GM21825 (cell line): ENCODE data around the gene CALCR.
"Not testable (repeated sequence)": the region's sequence is repeated elsewhere in the genome, so short reads cannot be mapped to it uniquely, and the experiment has no call there.

Experiments
- ATAC-seq: cut with Tn5 transposase; IDR thresholded peaks from one replicate; pipeline ENCODE4 v1.9.1; 2021; ENCODE audit warnings: mild to moderate bottlenecking, moderate library complexity; ENCODE audit not compliant: unreplicated experiment

Gene CALCR

DNA sequence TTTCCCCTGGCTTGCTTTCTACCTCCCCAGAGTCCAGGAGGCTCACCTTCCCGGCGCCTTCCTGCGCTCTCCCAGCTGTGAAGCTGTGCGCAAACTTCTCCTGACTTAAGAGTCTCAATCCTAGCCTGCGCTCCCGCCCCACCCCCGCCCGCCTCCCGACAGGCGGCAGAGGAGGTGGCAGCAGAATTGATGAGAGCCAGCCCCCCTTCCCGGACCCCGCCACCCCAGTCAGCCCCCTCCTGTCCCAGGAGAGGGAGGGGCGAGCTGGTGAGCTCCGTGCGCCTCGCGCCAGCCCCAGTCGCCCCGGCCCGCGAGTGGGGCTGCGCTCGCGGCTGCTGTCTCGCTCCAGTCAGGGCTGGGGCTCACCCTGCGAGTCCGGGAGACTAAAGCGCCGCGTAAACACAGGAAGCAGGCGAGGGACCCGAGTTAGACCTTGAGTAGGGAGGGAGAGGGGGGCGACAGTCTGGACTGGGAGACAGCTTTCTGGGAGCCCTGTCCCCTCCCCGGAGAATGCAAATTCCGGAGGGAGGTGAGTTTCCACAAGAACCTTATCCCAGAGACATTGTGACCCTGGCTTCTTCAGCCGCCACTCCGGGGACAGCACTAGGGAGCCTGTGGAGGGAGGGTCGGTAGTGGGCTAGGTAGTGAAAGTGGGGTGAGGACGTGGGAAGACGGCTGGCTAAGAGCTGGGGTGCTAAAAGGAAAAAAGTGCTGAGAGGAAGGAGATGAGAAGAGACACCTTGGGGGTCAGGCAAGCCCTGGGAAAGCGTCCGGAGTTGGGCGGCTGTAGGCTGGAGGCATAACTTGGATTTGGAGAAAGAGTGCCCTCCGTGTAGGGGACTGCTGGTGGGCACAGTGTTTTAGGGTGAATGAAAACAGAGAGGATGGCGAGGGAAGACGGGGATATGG is at the start of gene CALCR:
TSS of gene CALCR (minus strand) at position 79 of the 909 bp plus-strand sequence. CDS start 87,743 bp downstream, outside the sequence.
- no peak for ATAC-seq

DNA sequence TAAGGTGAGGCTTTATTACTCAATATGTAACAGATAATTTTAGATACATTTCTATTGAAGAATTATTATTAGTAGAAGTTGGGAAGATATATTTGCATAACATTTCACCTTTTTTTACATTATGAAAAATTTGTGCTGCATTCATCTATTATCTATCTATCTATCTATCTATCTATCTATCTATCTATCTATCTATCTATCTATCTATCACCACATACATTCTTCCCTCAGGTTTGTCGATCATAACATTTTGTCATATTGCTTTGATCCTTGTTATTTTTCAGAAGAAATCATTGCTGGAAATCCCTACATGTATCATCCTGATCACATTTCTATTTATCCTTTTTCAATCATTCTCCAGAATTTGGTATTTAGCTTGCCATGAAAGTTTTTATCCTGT is 49.3 kb upstream of the CALCR start:
- ATAC-seq: no peak

DNA sequence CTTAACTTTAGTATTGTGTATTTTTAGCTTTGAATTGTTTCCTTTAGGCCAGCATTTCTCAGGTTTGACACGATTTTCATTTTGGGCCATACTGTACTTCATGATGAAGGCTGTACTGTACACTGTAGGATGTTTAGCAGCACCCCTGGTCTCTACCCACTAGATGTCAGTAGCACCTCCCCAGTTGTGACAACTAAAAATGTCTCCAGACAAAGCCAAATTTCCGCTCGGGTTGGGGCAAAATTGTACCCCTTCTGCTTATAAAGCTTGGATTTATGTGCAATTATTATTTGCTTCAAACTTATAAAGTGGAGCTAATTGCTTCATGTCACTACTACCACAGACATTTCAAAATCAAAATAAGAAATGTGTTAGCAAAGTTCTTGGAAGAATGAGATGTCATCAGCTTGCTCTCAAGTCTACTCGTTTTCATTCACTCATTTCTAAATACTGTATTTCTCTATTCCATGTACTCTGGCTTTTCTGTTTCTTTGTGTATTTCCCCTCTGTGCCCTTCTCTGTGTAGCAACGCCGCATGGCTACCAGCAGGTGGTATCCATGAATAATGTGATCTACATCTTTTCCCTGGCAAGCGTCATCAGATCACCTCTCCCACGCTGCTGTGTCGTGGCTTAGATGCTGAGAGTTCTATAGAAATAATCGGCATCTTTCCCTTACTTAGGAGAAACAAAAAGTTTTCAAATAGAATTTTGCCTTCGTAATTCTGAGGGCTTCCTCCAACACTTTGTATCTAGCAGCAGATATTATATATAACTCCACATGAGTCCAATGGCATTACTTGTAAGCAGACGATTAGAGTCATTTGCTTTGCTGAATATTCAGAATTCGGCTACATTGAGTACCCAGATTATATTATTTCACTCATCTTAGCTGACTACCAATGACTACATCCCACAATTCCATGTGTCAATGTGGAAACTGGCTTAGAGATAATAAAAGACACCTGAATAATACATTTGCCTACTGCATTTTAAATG is 47.8 kb upstream of the CALCR start:
- no peak for ATAC-seq

DNA sequence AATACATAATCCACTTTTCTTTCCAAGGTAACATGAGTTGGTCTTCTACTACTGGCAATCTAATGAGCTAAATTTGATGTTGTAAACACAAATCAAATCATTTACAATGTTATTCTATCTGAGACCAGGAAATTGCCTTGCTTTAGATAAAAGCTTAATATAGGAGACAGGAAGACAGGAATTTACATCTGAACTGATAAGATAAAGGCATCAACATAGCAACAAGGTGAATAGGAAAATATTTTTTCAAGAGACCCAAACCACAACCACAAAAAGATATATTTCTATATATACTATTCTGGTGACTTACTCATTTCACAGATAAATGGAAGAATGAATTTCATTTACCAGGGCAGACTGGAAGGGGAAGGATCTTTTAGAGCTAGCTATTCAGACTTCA is 46.3 kb upstream of the CALCR start:
- ATAC-seq: no peak

DNA sequence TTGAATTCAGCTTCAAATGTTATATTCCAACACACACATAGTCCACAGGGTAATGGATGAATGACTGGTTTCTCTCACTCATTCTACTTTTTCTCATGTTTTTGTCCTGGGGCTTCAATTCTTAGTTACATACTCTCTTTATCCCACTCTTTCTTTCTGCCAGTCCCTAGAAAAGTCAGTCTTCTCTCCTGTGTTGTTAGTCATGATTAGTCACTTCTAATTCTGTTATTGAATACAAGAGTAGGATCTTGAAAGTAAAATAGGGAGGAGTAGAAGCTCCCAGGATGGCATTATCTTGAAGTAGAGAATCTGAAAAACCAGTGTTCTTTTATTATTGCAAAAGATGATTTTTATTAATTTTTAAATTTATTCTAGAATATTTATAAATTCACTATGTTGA is 45.5 kb upstream of the CALCR start:
- no peak for ATAC-seq

DNA sequence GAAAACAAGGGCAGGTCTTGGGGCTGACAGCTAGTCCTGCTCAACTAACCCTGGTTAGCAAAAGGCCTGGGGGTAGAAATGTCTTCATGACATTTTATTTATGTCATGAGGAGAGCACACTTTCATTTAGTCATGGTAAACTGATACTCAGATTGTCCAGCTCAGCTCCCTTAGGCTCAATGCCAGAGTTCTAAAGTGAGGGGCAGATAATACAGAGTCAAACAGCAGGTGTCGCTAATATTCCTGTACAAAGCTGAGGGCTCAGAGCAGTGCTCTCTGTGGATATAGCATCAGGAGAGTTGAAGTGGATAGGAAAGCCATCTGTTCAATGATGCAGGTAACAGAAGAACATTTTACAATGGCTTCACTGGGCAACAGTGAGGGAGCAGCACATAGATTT is 26.8 kb upstream of the CALCR start:
- no peak for ATAC-seq

DNA sequence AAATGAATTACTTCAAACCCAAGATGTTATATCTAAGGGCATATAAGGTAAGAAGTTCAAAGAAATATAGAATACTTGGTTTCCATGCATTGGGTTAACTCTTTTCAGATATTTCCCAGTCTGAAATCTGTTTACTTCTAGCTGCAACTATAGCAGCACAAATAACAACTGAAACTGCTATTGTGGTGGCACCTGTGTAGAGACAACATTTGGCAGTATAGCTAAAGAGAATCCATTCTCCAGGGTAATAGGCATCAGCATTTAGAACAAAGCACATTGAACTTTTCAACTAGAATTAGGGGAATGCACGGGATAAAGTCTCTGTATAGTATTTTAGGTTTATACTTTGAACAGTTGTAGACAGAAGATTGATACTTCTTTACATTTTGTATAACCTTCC is 19.7 kb upstream of the CALCR start:
- no peak for ATAC-seq

DNA sequence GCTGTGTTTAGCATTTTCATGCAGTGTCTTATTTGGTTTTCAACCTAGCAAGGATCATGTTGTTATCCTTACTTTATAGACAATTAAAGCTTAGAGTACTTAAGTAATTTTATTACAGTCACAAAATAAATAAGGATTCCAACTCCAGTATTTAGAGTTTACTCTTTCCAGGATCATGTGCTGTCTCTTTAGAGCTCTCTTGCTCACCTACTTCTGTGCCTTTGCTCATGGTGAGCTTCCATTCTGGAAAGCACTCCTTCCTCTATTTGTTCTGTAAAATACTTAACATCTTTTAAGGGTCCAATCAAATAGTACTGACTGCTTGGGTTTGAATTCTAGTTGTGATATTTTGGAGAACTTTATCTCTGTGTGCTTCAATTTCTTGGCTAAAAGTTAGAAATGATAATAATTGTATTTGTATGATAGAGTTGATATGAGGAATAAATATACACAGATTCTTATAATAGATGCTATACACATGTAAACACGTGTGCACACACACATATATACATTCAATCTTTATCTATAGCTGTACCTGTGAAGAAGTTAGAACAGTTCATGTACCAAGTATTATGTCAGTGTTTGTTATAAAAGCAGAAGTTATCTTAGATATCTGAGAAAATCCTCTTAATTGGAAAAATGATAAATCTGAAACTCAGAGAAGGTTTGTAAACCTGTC is 18.2 kb upstream of the CALCR start:
- ATAC-seq: no peak

DNA sequence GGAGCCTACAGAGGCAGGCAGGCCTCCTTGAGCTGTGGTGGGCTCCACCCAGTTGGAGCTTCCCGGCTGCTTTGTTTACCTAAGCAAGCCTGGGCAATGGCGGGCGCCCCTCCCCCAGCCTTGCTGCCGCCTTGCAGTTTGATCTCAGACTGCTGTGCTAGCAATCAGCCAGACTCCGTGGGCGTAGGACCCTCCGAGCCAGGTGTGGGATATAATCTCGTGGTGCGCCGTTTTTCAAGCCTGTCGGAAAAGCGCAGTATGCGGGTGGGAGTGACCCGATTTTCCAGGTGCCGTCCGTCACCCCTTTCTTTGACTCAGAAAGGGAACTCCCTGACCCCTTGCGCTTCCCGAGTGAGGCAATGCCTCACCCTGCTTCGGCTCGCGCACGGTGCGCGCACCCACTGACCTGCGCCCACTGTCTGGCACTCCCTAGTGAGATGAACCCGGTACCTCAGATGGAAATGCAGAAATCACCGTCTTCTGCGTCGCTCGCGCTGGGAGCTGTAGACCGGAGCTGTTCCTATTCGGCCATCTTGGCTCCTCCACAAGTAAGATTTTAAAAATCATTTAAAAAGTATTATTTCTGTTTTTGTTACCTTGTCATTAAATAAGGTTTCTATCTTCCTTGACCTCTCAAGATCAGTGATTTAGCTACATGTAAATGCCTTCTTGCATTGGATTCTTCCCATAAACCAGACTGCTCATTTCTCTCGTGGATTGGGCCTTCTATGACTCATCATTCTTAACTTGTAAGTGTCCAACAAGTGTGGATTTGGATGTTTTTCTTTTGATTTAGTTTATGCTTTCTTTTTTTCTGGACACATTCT is 16.9 kb upstream of the CALCR start:
- ATAC-seq: not testable (repeated sequence)

DNA sequence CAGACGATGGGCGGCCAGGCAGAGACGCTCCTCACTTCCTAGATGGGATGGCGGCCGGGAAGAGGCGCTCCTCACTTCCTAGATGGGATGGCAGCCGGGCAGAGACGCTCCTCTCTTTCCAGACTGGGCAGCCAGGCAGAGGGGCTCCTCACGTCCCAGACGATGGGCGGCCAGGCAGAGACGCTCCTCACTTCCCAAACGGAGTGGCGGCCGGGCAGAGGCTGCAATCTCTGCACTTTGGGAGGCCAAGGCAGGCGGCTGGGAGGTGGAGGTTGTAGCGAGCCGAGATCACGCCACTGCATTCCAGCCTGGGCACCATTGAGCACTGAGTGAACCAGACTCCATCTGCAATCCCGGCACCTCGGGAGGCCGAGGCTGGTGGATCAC is 11.9 kb upstream of the CALCR start:
- ATAC-seq: not testable (repeated sequence)

DNA sequence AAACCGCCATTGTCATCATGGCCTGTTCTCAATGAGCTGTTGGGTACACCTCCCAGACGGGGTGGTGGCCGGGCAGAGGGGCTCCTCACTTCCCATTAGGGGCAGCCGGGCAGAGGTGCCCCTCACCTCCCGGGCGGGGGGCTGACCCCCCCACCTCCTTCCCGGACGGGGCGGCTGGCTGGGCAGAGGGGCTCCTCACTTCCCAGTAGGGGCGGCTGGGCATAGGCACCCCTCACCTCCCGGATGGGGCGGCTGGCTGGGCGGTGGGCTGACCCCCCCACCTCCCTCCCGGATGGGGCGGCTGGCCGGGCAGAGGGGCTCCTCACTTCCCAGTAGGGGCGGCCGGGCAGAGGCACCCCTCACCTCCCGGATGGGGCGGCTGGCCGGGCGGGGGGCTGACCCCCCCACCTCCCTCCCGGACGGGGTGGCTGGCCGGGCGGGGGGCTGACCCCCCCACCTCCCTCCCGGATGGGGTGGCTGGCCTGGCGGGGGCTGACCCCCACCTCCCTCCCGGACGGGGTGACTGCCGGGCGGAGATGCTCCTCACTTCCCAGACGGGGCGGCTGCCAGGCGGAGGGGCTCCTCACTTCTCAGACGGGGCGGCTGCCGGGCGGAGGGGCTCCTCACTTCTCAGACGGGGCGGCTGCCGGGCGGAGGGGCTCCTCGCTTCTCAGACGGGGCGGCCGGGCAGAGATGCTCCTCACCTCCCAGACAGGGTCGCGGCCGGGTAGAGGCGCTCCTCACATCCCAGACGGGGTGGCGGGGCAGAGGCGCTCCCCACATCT is 11.4 kb upstream of the CALCR start:
- ATAC-seq: not testable (repeated sequence)

DNA sequence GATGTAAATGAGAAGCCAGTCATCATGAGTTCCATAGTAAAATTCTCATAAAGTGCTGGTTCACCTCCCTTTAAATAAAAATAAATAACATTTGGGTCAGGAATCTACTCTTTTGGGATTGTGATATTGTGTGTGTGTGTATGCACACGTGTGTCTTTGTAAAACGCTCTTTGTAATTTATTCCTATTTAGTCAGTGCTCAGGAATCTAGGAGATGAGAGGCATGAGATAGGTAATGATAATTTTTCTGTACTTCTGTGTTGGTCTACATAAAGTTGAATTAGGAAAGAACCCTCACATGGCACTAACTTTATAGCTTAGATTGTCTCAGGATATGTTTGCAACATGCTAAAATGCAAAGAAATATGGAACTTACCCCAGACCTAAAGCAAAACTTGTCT is 4.9 kb upstream of the CALCR start:
- ATAC-seq: no peak

DNA sequence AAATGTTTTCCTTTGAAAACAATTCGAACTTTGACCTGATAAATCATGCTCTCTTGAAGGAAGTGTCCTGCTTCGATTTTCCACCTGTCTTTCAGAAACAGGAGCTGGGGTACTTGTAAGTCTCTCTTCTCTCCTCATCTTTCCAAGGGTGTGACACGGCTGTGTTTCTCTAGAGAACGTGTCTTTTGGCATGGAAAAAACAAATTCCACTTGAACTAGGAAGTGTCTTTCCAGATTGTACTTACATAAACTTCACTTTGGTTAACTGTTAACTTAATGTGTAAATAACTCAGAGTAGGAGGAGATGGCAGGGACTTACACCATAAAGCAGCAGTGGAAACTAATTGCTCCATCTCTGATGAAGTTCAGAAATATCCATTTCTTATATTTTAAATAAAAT is 4.2 kb upstream of the CALCR start:
- ATAC-seq: no peak

DNA sequence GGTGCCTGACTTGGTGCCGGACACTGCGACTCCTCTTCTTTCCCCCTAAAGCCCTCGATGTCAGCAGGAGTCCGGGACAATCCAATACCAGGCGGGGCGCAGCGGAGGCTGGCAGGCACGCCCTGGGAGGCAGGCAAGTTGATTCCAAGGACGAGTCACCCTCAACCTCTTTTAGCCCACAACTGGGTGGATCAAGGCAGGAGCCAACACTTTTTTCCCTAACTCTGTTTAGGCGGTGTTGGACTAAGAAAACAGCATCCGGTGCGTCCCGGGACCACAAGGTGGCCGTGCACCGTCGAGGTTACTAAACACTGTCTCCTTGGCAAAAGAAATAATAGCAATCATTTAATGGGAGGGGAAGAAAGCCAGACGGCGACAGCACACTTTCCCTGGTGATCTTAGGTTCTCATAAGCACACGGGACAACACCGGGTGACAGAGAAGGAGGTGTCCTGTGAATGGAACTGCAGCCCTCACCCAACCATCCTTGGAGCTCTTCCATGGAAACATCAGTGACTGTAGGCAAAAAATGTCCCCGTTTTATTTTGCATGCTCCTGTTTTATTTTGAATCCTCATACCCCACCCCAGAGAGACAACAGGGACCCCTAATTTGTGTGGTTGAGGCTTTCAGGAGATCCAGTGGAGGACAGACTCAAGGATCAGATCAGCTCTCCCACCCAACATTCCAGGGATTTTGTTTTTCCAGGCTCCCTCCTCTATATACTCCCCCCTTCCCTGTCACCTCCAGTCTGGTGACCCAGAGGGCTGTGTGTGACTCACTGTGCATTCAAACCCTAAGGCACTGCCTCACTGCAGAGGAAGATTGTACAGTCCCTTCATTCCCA is 1.3 kb upstream of the CALCR start:
- ATAC-seq: no peak

DNA sequence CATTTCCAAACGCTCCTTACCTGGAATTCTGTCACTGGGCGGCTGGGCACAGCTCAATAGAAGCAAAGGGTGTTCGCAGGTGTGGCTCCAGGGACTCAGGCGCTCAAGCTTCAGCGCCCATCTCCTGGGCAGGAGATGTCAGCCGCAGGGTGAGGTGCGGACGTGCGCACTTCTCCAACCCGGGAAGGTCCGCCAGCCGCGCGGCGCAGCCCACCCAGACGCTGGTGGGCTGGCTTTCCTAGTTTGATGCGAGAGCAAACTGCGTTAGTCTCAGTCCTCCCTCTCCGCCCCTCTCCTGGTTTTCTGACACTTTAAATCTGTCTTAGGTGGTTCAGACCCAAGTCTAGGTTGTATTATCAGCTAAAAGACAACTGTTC is 267 bp downstream of the CALCR start:
- no peak for ATAC-seq

DNA sequence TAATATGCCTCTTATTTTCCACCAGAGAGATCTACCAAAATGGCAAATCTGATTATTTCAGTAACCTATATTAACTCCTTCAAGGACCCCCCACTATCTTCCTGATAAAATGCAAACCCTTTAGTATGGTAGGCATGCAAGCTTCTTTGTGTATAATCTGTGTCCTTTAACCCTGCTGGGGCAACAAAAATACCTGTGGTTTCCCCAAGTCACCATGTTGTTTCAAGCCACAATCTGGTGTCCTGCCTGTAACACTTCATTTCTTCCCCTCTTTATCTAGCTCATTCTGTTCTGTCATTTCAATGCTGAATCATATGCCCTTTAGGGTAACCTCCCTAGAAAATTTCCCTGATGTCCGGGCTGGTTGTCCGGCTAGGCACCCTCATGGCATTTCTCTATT is 5.3 kb downstream of the CALCR start:
- no peak for ATAC-seq

DNA sequence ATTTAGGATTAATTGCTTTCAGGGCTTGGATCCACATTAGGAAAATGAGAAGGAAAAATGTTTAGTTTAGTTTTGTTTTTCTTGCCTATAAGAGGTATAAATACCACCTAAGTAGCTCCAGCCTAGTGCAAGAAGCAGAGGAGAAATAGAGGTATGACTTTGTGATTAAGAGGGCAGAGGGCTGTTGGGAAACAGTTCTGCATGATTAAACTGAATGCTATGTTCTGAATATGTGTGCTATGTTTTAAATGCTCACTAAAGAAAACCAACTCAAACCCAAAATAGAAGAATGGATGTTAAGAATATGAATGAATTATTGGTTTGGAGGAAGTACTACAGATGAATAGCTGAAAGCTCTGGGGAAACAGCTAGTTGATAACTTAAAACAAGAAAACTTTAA is 7.6 kb downstream of the CALCR start:
- ATAC-seq: no peak

DNA sequence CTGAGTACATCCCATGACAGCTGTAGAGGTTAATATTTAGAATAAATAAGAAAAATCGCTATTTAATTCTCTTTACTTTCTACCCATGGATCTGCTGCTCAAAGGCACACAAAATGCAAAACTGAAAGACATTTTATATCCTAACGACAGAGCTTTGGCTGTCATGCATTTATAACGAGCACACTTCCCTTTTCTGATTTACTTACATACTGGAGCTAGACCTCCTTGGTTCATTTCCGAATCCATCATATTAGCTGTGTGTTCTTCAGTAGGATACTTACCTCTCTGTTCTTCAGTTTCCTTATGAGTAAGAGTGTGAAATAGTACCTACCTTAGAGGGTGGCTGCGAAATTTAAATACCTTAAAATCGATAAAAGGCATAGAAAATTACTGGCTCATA is 10.9 kb downstream of the CALCR start:
- ATAC-seq: no peak

DNA sequence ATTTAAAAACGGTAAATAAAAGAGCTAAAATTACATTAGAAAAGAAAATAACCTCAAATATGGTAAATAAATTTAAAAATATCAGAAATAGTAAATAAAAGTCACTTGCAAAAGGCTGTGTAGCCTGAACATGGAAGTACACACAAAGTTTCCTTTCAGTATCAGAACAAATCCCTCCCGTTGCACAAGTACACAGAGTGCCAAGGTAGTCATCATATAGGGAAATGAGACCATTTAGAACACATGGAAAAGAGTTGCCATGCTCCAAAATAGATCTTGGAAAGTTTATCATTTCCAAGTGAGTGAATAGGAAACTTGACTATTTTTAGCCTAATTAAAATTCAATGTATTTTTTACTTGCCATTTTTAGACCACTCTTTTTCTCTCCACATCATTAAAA is 11.6 kb downstream of the CALCR start:
- no peak for ATAC-seq
